GM12865 (cell line): ENCODE measurements around the gene ZNF528.
A peak's percentile ranks its signal among the peaks of the same experiment; 100 is the strongest.

Source experiments
- DNase-seq: peaks from one replicate; pipeline ENCODE4 v3.0.0; 2010; ENCODE audit warnings: low read depth
- H3K4me3 ChIP-seq: 2 replicates; pipeline ENCODE4 v1.5.1; 2011; ENCODE audit warnings: mild to moderate bottlenecking, low read depth, low read length, control low read depth
- CTCF ChIP-seq: IDR thresholded peaks from 2 replicates; pipeline ENCODE4 v1.5.1; 2011; ENCODE audit warnings: low read length, control low read depth, low read depth, inconsistent platforms; ENCODE audit not compliant: insufficient read depth; ENCODE audit errors: missing control alignments

The ZNF528 gene

GRCh38 chr19:52397310-52398080, at the start of gene ZNF528:
Gene ZNF528, plus strand, starts transcription at chr19:52397849. Its CDS starts 4,165 bp downstream, at chr19:52402014.
- TF ChIP-seq CTCF = no peak
- peak within 1 kb of the TSS; percentile 62 for H3K4me3 ChIP-seq
- peak; percentile 93 for DNase-seq

- DNase-seq = no peak
- TF ChIP-seq CTCF = no peak
- no peak overlapping the region for H3K4me3 ChIP-seq
Measured at GRCh38 chr19:52351512-52351911, 46.1 kb upstream of the ZNF528 start.

- H3K4me3 ChIP-seq = no peak overlapping the region
- no peak for DNase-seq
- no peak for TF ChIP-seq CTCF
Measured at GRCh38 chr19:52366414-52366824, 31.2 kb upstream of the ZNF528 start.

GRCh38 chr19:52369559-52370340, 27.9 kb upstream of the ZNF528 start, which contains the start of gene ZNF880:
Gene ZNF880, plus strand, starts transcription at chr19:52369923. Its CDS starts 43 bp downstream, at chr19:52369966.
- no peak for TF ChIP-seq CTCF
- H3K4me3 ChIP-seq = no peak within 1 kb of the TSS
- peak; percentile 22 for DNase-seq

GRCh38 chr19:52370341-52370710, 27.3 kb upstream of the ZNF528 start:
- DNase-seq = no peak
- no peak overlapping the region for H3K4me3 ChIP-seq
- no peak for TF ChIP-seq CTCF

- H3K4me3 ChIP-seq = no peak overlapping the region
- DNase-seq = no peak
- TF ChIP-seq CTCF = no peak
Measured at GRCh38 chr19:52391135-52391534, 6.5 kb upstream of the ZNF528 start.
